ENCODE data around the gene DNAH7. TPM values are rescaled to one million over a fixed set of nuclear protein-coding genes. Genes with fewer than 3 reads are reported as not detected.
"Not testable (repeated sequence)": the region's sequence is repeated elsewhere in the genome, so short reads cannot be mapped to it uniquely, and the experiment has no call there.

The DNAH7 gene
- total RNA-seq, 1 experiment from 2014 or later: under 0.01 TPM

DNA sequence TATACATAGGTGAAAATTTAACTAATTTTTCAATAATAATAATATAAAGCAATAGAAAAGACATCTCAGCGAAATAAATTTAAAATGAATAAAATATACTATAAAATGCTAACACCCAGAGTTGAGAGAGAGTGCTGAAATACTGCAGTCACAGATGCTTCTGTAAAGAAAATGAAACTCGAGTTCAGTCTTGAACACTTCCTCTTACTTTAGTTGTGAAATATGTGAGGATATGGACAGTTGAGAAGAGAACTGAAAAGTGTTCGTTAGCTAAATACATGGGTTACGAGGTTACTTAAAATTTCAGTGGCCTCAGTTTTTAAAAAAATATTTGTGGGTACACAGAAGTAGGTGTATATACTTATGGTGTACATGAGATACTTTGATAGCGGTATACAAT, 106.8 kb downstream of the DNAH7 start:
- H3K4me3 ChIP-seq (ENCODE audit: insufficient read depth, low read depth, low read length): no peak overlapping the region
- H3K36me3 ChIP-seq (replicated peaks; ENCODE audit: control insufficient read depth, insufficient read depth, low read length): no peaks in the 10 kb centered on the region
- no peaks in the 10 kb centered on the region for H3K27me3 ChIP-seq (ENCODE audit: control insufficient read depth, insufficient read depth, low read length)
- DNase-seq: no peak

GRCh38 chr2:195959341-195959740, 109.3 kb downstream of the DNAH7 start:
- Histone ChIP-seq H3K27me3 (ENCODE audit: control insufficient read depth, insufficient read depth, low read length) (no peaks in the 10 kb centered on the region), H3K36me3 (replicated peaks; ENCODE audit: control insufficient read depth, insufficient read depth, low read length) (no peaks in the 10 kb centered on the region), H3K4me3 (ENCODE audit: insufficient read depth, low read depth, low read length) (no peak overlapping the region)
- no peak for DNase-seq

DNA sequence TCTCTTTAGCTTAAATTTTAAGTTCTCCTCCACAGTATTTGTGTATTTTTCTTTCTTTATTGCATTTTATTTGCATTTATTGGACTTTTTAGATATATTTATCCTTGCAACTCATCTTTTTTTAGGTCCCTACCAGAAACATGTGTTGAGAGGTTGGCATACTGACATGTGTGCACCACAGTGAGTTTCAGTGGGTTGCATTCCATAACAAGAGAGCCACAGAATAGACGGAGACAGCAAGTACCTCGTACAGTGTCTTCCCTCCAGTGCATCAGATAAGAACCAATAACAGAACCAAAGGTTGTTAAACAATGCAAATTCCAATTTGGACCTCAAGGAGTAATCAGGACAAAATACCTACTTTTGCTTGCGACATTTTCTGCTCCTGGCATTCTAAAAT, 111.9 kb downstream of the DNAH7 start:
- DNase-seq: no peak
- H3K4me3 ChIP-seq (ENCODE audit: insufficient read depth, low read depth, low read length): no peak overlapping the region
- no peaks in the 10 kb centered on the region for H3K36me3 ChIP-seq (replicated peaks; ENCODE audit: control insufficient read depth, insufficient read depth, low read length)
- H3K27me3 ChIP-seq (ENCODE audit: control insufficient read depth, insufficient read depth, low read length): no peaks in the 10 kb centered on the region

DNA sequence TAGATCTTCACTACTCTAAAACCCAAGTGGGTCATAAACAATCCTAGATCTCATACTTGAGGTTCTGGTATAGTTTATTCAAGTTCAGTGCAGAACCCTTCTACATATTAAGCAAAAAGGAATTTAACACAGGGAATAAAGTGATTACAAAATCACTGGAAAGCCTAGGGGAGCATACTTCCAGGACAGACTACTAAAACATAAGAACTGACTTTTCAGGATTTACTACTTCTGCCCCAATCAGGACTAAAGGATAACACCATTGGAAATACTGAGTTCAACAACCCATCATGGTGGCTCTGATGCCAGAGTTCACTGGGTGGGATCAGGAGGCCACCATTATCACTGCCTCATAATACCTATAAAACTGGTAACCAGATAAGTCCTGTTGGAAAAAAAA, 123.6 kb downstream of the DNAH7 start:
- H3K4me3 ChIP-seq (ENCODE audit: insufficient read depth, low read depth, low read length): no peak overlapping the region
- no peaks in the 10 kb centered on the region for H3K36me3 ChIP-seq (replicated peaks; ENCODE audit: control insufficient read depth, insufficient read depth, low read length)
- H3K27me3 ChIP-seq (ENCODE audit: control insufficient read depth, insufficient read depth, low read length): no peaks in the 10 kb centered on the region

DNA sequence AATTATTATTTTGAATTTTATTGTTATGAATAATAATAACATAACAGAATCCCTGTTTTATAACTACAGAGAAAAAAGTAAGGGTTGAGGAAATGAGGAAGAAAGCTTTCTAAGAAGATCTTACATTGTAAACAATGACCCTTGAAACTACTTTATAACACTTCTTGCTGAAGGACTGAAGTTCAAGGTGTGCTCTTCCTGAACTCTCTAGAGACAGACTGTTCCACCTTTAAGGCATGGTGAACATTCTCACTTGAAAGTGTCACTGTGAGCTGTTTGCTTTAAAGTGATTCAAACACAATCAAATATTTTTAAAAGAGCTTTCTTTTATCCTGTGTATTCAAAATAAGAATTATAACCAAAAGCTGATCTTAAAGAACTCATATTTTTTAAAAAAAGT, 131.5 kb downstream of the DNAH7 start:
- no peaks in the 10 kb centered on the region for H3K27me3 ChIP-seq (ENCODE audit: control insufficient read depth, insufficient read depth, low read length)
- DNase-seq: no peak
- no peaks in the 10 kb centered on the region for H3K36me3 ChIP-seq (replicated peaks; ENCODE audit: control insufficient read depth, insufficient read depth, low read length)

More for the DNA sequence above, 123.6 kb downstream of the DNAH7 start:
- no peak for DNase-seq

DNA sequence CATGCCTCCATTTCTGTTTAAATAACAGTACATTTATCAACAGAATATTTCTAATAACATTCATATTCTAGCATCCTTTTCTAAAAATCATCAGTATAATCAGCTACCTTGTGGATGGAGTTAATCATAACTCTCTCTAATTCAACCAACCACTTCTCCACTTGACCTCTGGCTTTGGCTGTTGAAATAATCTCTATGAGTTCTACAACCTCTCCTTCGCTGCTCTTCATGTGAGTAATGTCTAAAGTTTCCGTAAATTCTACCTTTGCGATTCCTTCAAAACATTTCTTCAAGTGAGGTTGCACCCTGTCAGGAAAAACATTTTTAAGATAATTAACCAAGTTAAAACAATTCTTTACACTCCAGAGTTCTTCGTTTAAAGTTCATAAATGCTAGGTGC, 134.2 kb downstream of the DNAH7 start:
- Histone ChIP-seq H3K4me3 (ENCODE audit: insufficient read depth, low read depth, low read length) (no peak overlapping the region), H3K27me3 (ENCODE audit: control insufficient read depth, insufficient read depth, low read length) (no peaks in the 10 kb centered on the region), H3K36me3 (replicated peaks; ENCODE audit: control insufficient read depth, insufficient read depth, low read length) (no peaks in the 10 kb centered on the region)
- DNase-seq: no peak

More for the DNA sequence above, 131.5 kb downstream of the DNAH7 start:
- H3K4me3 ChIP-seq (ENCODE audit: insufficient read depth, low read depth, low read length): no peak overlapping the region

GRCh38 chr2:195929531-195929930, 139.1 kb downstream of the DNAH7 start:
- Histone ChIP-seq H3K36me3 (replicated peaks; ENCODE audit: control insufficient read depth, insufficient read depth, low read length) (no peaks in the 10 kb centered on the region), H3K27me3 (ENCODE audit: control insufficient read depth, insufficient read depth, low read length) (no peaks in the 10 kb centered on the region), H3K4me3 (ENCODE audit: insufficient read depth, low read depth, low read length) (no peak overlapping the region)
- DNase-seq: no peak

DNA sequence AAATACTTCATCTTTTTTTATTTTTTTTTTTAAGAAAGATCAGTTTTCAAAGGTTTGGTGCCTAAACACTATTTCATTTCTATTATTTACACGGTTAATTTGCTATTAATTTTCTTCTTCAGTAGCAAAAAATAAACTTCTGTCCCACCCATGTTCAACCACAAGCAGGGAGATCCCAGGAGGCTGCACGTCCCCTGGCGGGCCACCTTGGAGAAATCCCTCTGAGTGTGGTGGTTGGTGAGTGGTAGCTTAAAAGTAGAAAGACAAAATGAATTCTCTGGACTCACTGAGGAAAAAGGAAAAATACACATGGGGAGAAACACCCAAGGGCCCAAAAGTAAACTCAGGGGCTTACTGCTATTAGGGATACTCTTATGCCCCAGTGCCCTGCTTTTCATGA, 143.5 kb downstream of the DNAH7 start:
- Histone ChIP-seq H3K27me3 (ENCODE audit: control insufficient read depth, insufficient read depth, low read length) (no peaks in the 10 kb centered on the region), H3K36me3 (replicated peaks; ENCODE audit: control insufficient read depth, insufficient read depth, low read length) (no peaks in the 10 kb centered on the region), H3K4me3 (ENCODE audit: insufficient read depth, low read depth, low read length) (no peak overlapping the region)
- no peak for DNase-seq

DNA sequence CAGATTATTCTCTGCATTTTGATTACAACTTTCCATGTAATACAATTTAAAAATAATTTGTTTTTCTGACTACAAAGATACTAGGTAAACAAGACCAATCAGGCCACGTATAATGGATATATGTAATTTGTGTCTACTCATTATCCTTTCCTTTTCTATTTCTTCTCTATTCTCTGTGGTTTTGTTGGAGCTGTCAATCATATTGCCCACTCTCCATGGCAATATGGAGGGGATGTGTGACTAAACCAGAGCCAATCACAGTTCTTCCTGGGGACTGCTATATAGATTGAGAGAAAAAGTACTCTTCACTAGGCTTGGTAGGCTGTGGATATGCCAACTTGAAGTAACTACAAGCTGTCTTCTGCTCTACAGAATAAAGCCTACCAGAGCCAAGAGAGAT, 144.7 kb downstream of the DNAH7 start:
- no peaks in the 10 kb centered on the region for H3K27me3 ChIP-seq (ENCODE audit: control insufficient read depth, insufficient read depth, low read length)
- no peak overlapping the region for H3K4me3 ChIP-seq (ENCODE audit: insufficient read depth, low read depth, low read length)
- H3K36me3 ChIP-seq (replicated peaks; ENCODE audit: control insufficient read depth, insufficient read depth, low read length): no peaks in the 10 kb centered on the region
- DNase-seq: no peak

DNA sequence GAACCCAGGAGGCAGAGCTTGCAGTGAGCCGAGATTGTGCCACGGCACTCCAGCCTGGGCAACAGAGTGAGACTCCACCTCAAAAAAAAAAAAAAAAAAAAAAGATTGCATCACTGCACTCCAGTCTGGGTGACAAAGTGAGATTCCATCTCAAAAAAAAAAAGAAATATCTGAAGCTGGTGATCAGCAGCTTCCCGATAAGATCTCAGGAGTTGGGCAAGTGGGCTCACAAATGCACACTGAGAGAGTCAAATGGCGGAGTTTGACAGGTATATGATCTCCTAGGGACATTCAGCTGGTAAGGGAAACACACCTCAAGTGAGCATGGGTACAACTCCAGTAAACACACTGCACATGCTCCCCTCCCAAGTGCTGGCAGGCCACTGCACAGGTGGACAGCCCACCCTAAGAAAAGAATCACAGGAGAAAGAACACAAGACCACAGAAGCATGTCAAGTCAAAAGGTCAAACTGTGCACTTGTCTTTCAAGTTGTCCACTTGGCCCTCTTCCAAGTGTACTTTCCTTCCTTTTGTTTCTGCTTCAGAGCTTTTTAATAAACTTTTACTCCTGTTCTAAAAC, 151.5 kb downstream of the DNAH7 start:
- not testable (repeated sequence) for H3K36me3 ChIP-seq (replicated peaks; ENCODE audit: control insufficient read depth, insufficient read depth, low read length); H3K27me3 ChIP-seq (ENCODE audit: control insufficient read depth, insufficient read depth, low read length); DNase-seq; H3K4me3 ChIP-seq (ENCODE audit: insufficient read depth, low read depth, low read length)

DNA sequence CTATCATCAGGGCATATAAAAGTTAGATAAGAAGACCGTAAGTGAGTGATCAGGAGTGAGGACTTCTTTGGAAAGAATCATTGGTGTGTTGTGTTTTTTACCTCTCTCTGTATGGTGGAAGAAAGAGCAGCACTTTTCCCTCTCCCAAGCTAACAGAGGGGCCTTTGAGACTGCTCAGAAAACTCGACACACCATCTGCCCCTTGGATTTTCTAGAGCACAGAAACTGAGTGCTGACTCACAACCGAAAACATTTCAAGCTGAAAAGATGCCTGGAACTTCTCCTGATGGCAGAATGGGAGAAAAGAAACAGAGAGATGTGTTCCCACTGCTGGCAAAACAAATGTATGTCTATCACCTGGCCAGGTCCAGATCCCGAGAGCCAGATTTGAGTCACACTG, 156.6 kb downstream of the DNAH7 start:
- H3K36me3 ChIP-seq (replicated peaks; ENCODE audit: control insufficient read depth, insufficient read depth, low read length): no peaks in the 10 kb centered on the region
- no peak for DNase-seq
- H3K27me3 ChIP-seq (ENCODE audit: control insufficient read depth, insufficient read depth, low read length): no peaks in the 10 kb centered on the region
- no peak overlapping the region for H3K4me3 ChIP-seq (ENCODE audit: insufficient read depth, low read depth, low read length)

- H3K27me3 ChIP-seq (ENCODE audit: control insufficient read depth, insufficient read depth, low read length): no peaks in the 10 kb centered on the region
- H3K4me3 ChIP-seq (ENCODE audit: insufficient read depth, low read depth, low read length): no peak overlapping the region
- no peak for DNase-seq
- H3K36me3 ChIP-seq (replicated peaks; ENCODE audit: control insufficient read depth, insufficient read depth, low read length): no peaks in the 10 kb centered on the region
Measured at GRCh38 chr2:195910570-195910969, 158.1 kb downstream of the DNAH7 start.

GRCh38 chr2:195909926-195910325, 158.7 kb downstream of the DNAH7 start:
- no peak for DNase-seq
- no peaks in the 10 kb centered on the region for H3K36me3 ChIP-seq (replicated peaks; ENCODE audit: control insufficient read depth, insufficient read depth, low read length)
- no peaks in the 10 kb centered on the region for H3K27me3 ChIP-seq (ENCODE audit: control insufficient read depth, insufficient read depth, low read length)
- H3K4me3 ChIP-seq (ENCODE audit: insufficient read depth, low read depth, low read length): no peak overlapping the region

DNA sequence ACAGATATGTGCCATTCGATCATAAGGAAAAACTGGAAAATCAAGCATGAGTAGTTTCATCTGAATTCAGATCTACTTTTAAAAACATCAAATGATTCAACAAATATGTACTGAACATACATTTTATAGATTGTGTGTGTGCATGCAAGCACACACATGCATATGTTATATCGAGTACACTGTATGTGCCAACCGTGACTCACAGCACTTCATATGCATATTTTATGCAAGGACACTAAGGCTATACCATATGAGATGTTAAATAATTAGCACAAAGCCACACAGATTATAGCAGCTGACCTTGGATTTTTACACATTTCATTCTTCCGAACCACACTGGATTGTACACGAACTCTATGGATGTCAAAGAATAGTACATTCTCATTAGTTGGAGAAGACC, 161.2 kb downstream of the DNAH7 start:
- H3K27me3 ChIP-seq (ENCODE audit: control insufficient read depth, insufficient read depth, low read length): no peaks in the 10 kb centered on the region
- no peak for DNase-seq
- H3K4me3 ChIP-seq (ENCODE audit: insufficient read depth, low read depth, low read length): no peak overlapping the region
- H3K36me3 ChIP-seq (replicated peaks; ENCODE audit: control insufficient read depth, insufficient read depth, low read length): no peaks in the 10 kb centered on the region

DNA sequence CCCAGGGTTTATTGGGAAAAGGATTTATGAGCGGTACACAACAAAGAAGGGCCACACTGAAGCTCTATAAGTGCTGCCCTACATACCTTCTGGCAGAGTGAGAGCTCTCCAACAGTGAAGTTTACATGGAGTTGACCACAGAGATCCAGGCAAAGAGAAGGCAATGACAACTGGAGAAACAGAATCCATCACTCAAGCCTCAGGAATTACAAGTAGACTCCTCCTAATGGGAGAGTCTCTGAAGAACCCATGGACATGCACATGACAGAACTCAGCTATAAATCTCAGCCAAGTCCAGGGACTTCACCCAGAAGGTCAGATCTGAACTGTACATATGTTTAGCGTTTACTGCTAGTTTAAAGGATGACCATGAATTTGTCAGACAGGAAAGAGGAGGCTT, 164.7 kb downstream of the DNAH7 start:
- H3K27me3 ChIP-seq (ENCODE audit: control insufficient read depth, insufficient read depth, low read length): no peaks in the 10 kb centered on the region
- no peak for DNase-seq
- H3K4me3 ChIP-seq (ENCODE audit: insufficient read depth, low read depth, low read length): no peak overlapping the region
- no peaks in the 10 kb centered on the region for H3K36me3 ChIP-seq (replicated peaks; ENCODE audit: control insufficient read depth, insufficient read depth, low read length)

DNA sequence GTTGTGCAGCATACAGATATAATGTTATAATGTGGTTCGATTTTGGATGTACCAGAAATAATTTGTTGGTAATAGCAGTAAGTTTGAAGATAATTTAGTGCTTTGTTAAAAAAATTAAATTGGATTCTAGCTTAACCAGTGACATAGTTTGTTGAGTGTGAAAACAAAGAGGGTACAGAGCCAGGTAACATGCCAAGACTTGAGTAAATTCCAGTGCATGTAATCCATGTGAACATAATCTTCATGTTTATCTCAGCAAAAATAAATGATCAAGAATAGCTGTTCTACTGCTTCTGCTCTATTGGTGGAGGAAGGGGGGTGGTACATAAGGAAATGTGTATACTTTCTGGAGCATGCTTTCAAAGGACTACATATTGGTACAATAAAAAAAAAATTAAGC, 165.8 kb downstream of the DNAH7 start:
- Histone ChIP-seq H3K27me3 (ENCODE audit: control insufficient read depth, insufficient read depth, low read length) (no peaks in the 10 kb centered on the region), H3K4me3 (ENCODE audit: insufficient read depth, low read depth, low read length) (no peak overlapping the region), H3K36me3 (replicated peaks; ENCODE audit: control insufficient read depth, insufficient read depth, low read length) (no peaks in the 10 kb centered on the region)
- DNase-seq: no peak
